BLaER1 (cell line): ENCODE data around the gene LITAF.
A peak's percentile ranks its signal among the peaks of the same experiment; 100 is the strongest.

ENCODE experiments used
- H3K27ac ChIP-seq: shearing (Covaris generic); formaldehyde crosslinking; 2 replicates; pipeline ENCODE4 v1.8.1; 2022
- H3K27me3 ChIP-seq: shearing (Covaris generic); formaldehyde crosslinking; 2 replicates; pipeline ENCODE4 v1.8.1; 2022
- H3K36me3 ChIP-seq: shearing (Covaris generic); formaldehyde crosslinking; 2 replicates; pipeline ENCODE4 v1.8.1; 2022
- H3K4me1 ChIP-seq: shearing (Covaris generic); formaldehyde crosslinking; 2 replicates; pipeline ENCODE4 v1.8.1; 2022
- H3K4me2 ChIP-seq: shearing (Covaris generic); formaldehyde crosslinking; 2 replicates; pipeline ENCODE4 v1.8.1; 2022
- H3K4me3 ChIP-seq: shearing (Covaris generic); formaldehyde crosslinking; 2 replicates; pipeline ENCODE4 v1.8.1; 2022
- H3K9ac ChIP-seq: shearing (Covaris generic); formaldehyde crosslinking; 2 replicates; pipeline ENCODE4 v1.8.1; 2022
- H3K9me3 ChIP-seq: shearing (Covaris generic); formaldehyde crosslinking; 2 replicates; pipeline ENCODE4 v1.8.1; 2022
- H4K20me1 ChIP-seq: shearing (Covaris generic); formaldehyde crosslinking; 2 replicates; pipeline ENCODE4 v1.8.1; 2022
- Cebpa-rat ChIP-seq: shearing (Covaris generic); IDR thresholded peaks from 2 replicates; pipeline ENCODE4 v1.8.1; 2022

LITAF gene

GRCh38 chr16:11621920-11622651, 35.4 kb upstream of the LITAF start:
- peak overlapping the region; percentile 82 for H3K9ac ChIP-seq
- H3K36me3 ChIP-seq = no peaks in the 10 kb centered on the region
- H3K4me1 ChIP-seq = peaks cover 100% of the 10 kb centered on the region
- H3K4me3 ChIP-seq = peak overlapping the region; percentile 53
- peaks cover 6% of the 10 kb centered on the region; the same call in 1 of the 2 replicates for H3K9me3 ChIP-seq
- no peaks in the 10 kb centered on the region for H3K27me3 ChIP-seq
- H3K4me2 ChIP-seq = peak overlapping the region; percentile 88
- H4K20me1 ChIP-seq = no peaks in the 10 kb centered on the region
- no peak for TF ChIP-seq Cebpa-rat
- peak overlapping the region; percentile 98 for H3K27ac ChIP-seq

GRCh38 chr16:11621539-11621919, 34.8 kb upstream of the LITAF start:
- Histone ChIP-seq H3K9me3 (peaks cover 6% of the 10 kb centered on the region; the same call in 1 of the 2 replicates), H4K20me1 (no peaks in the 10 kb centered on the region), H3K4me3 (peak overlapping the region; percentile 53), H3K4me2 (peak overlapping the region; percentile 88), H3K27me3 (no peaks in the 10 kb centered on the region), H3K36me3 (no peaks in the 10 kb centered on the region), H3K9ac (peak overlapping the region; percentile 82), H3K4me1 (peaks cover 99% of the 10 kb centered on the region), H3K27ac (peak overlapping the region; percentile 98)
- no peak for TF ChIP-seq Cebpa-rat

GRCh38 chr16:11620243-11621003, 33.7 kb upstream of the LITAF start:
- H3K27me3 ChIP-seq = no peaks in the 10 kb centered on the region
- no peak for TF ChIP-seq Cebpa-rat
- peaks cover 6% of the 10 kb centered on the region; the same call in 1 of the 2 replicates for H3K9me3 ChIP-seq
- peaks cover 97% of the 10 kb centered on the region for H3K4me1 ChIP-seq
- H3K4me3 ChIP-seq = no peak overlapping the region
- H3K4me2 ChIP-seq = peak overlapping the region; percentile 88
- peak overlapping the region; percentile 82; the same call in 1 of the 2 replicates for H3K9ac ChIP-seq
- H3K27ac ChIP-seq = peak overlapping the region; percentile 98
- H4K20me1 ChIP-seq = no peaks in the 10 kb centered on the region
- no peaks in the 10 kb centered on the region for H3K36me3 ChIP-seq

- peak overlapping the region; percentile 98 for H3K27ac ChIP-seq
- peaks cover 97% of the 10 kb centered on the region for H3K4me1 ChIP-seq
- H4K20me1 ChIP-seq = no peaks in the 10 kb centered on the region
- peak overlapping the region; percentile 82 for H3K9ac ChIP-seq
- TF ChIP-seq Cebpa-rat = no peak
- no peaks in the 10 kb centered on the region for H3K27me3 ChIP-seq
- peaks cover 6% of the 10 kb centered on the region; the same call in 1 of the 2 replicates for H3K9me3 ChIP-seq
- no peak overlapping the region for H3K4me3 ChIP-seq
- H3K4me2 ChIP-seq = peak overlapping the region; percentile 88
- H3K36me3 ChIP-seq = no peaks in the 10 kb centered on the region
These were observed 32.7 kb upstream of the LITAF start for GRCh38 chr16:11619327-11619851.

- TF ChIP-seq Cebpa-rat = no peak
- Histone ChIP-seq H4K20me1 (no peaks in the 10 kb centered on the region), H3K9me3 (peaks cover 6% of the 10 kb centered on the region; the same call in 1 of the 2 replicates), H3K9ac (peak overlapping the region; percentile 82; the same call in 1 of the 2 replicates), H3K4me3 (no peak overlapping the region), H3K27ac (peak overlapping the region; percentile 98), H3K27me3 (no peaks in the 10 kb centered on the region), H3K4me2 (peak overlapping the region; percentile 88), H3K4me1 (peaks cover 97% of the 10 kb centered on the region), H3K36me3 (no peaks in the 10 kb centered on the region)
These were observed 31.5 kb upstream of the LITAF start for GRCh38 chr16:11618107-11618717.

- Histone ChIP-seq H3K27me3 (no peaks in the 10 kb centered on the region), H3K27ac (peak overlapping the region; percentile 53), H3K9me3 (peaks cover 6% of the 10 kb centered on the region; the same call in 1 of the 2 replicates), H4K20me1 (no peaks in the 10 kb centered on the region), H3K9ac (no peak overlapping the region), H3K4me2 (no peak overlapping the region), H3K4me1 (peaks cover 97% of the 10 kb centered on the region), H3K4me3 (no peak overlapping the region), H3K36me3 (no peaks in the 10 kb centered on the region)
- TF ChIP-seq Cebpa-rat = no peak
These were observed 29.2 kb upstream of the LITAF start for GRCh38 chr16:11615748-11616447.

- H3K9ac ChIP-seq = no peak overlapping the region
- H4K20me1 ChIP-seq = no peaks in the 10 kb centered on the region
- H3K4me1 ChIP-seq = peaks cover 97% of the 10 kb centered on the region
- H3K27me3 ChIP-seq = no peaks in the 10 kb centered on the region
- no peaks in the 10 kb centered on the region for H3K9me3 ChIP-seq
- no peaks in the 10 kb centered on the region for H3K36me3 ChIP-seq
- peak overlapping the region; percentile 77 for H3K4me2 ChIP-seq
- no peak for TF ChIP-seq Cebpa-rat
- H3K27ac ChIP-seq = peak overlapping the region; percentile 53; the same call in 1 of the 2 replicates
- no peak overlapping the region for H3K4me3 ChIP-seq
These were observed 28.0 kb upstream of the LITAF start for GRCh38 chr16:11614587-11615175.

- Histone ChIP-seq H3K4me3 (no peak overlapping the region), H3K27ac (peak overlapping the region; percentile 86), H3K9ac (no peak overlapping the region; the same call in 1 of the 2 replicates)
These were observed 26.9 kb upstream of the LITAF start for GRCh38 chr16:11613381-11614303.

More at GRCh38 chr16:11613381-11614303, 26.9 kb upstream of the LITAF start:
- peak overlapping the region; percentile 77 for H3K4me2 ChIP-seq
- H3K9me3 ChIP-seq = no peaks in the 10 kb centered on the region
- H3K4me1 ChIP-seq = peaks cover 97% of the 10 kb centered on the region
- no peaks in the 10 kb centered on the region for H3K36me3 ChIP-seq
- H4K20me1 ChIP-seq = no peaks in the 10 kb centered on the region
- no peaks in the 10 kb centered on the region for H3K27me3 ChIP-seq
- TF ChIP-seq Cebpa-rat = no peak
